ENCODE results near the gene SMC6.

DNA sequence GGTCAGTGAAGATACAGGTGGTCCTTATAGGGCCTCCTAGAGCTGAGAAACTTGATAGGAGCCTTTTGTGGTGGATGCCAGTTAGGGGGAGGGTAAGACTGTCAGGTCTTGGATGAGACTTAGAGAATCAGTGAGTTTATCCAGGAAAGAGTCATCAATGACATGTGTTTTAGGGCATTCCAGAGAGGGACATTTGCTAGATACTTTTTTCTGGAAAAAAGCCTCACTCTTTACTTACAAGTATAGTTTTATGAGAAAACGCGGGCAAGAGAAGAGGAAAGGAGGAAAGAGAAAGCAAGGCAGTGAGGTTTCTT, 38.2 kb upstream of the SMC6 start:
- TF ChIP-seq, protein P1, sequence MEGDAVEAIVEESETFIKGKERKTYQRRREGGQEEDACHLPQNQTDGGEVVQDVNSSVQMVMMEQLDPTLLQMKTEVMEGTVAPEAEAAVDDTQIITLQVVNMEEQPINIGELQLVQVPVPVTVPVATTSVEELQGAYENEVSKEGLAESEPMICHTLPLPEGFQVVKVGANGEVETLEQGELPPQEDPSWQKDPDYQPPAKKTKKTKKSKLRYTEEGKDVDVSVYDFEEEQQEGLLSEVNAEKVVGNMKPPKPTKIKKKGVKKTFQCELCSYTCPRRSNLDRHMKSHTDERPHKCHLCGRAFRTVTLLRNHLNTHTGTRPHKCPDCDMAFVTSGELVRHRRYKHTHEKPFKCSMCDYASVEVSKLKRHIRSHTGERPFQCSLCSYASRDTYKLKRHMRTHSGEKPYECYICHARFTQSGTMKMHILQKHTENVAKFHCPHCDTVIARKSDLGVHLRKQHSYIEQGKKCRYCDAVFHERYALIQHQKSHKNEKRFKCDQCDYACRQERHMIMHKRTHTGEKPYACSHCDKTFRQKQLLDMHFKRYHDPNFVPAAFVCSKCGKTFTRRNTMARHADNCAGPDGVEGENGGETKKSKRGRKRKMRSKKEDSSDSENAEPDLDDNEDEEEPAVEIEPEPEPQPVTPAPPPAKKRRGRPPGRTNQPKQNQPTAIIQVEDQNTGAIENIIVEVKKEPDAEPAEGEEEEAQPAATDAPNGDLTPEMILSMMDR (IDR thresholded peaks at IDR 0.05), result no peak
- TF ChIP-seq POLR2A (IDR thresholded peaks at IDR 0.05), result no peak
